Loucy (cell line): ENCODE measurements around the gene CYSTM1.

Experiments used
- H2AFZ ChIP-seq: fragments of 200-600 bp; sonication (generic); 2 replicates; pipeline ENCODE4 v1.6.0; 2016; ENCODE audit warnings: antibody characterized with exemption, mild to moderate bottlenecking, low read length, moderate library complexity
- H3F3A ChIP-seq: fragments of 200-600 bp; 2 replicates; pipeline ENCODE4 v1.6.0; 2016; ENCODE audit warnings: antibody characterized with exemption, low read depth, mild to moderate bottlenecking
- H3K27me3 ChIP-seq: fragments of 200-600 bp; sonication (generic); 2 replicates; pipeline ENCODE4 v1.6.1; 2014; ENCODE audit warnings: low read length, mild to moderate bottlenecking; ENCODE audit not compliant: insufficient read depth, poor library complexity, severe bottlenecking
- H3K36me3 ChIP-seq: fragments of 200-600 bp; sonication (generic); 2 replicates; pipeline ENCODE4 v1.6.1; 2016; ENCODE audit warnings: low read length; ENCODE audit not compliant: insufficient read depth
- H3K4me1 ChIP-seq: fragments of 200-600 bp; sonication (generic); 2 replicates; pipeline ENCODE4 v1.5.1; 2014; ENCODE audit warnings: low read length, mild to moderate bottlenecking; ENCODE audit not compliant: insufficient read depth, poor library complexity, severe bottlenecking
- H3K4me2 ChIP-seq: fragments of 200-600 bp; sonication (generic); 2 replicates; pipeline ENCODE4 v1.6.0; 2014; ENCODE audit warnings: antibody characterized with exemption, low read length, low read depth, mild to moderate bottlenecking; ENCODE audit not compliant: poor library complexity, severe bottlenecking
- H3K4me3 ChIP-seq: fragments of 200-600 bp; sonication (generic); 2 replicates; pipeline ENCODE4 v1.5.1; 2014; ENCODE audit warnings: low read length, mild to moderate bottlenecking, mixed read lengths; ENCODE audit not compliant: poor library complexity, severe bottlenecking
- H3K79me2 ChIP-seq: fragments of 200-600 bp; sonication (generic); 2 replicates; pipeline ENCODE4 v1.6.1; 2014; ENCODE audit warnings: low read length; ENCODE audit not compliant: insufficient read depth
- H3K9ac ChIP-seq: fragments of 200-600 bp; sonication (generic); 2 replicates; pipeline ENCODE4 v1.6.0; 2014; ENCODE audit warnings: mild to moderate bottlenecking, low read depth, low read length, moderate library complexity; ENCODE audit not compliant: poor library complexity, severe bottlenecking
- H3K9me2 ChIP-seq: fragments of 200-600 bp; sonication (generic); replicated peaks from 2 replicates; pipeline ENCODE4 v1.6.1; 2016; ENCODE audit warnings: low read depth, low read length, mixed read lengths
- H3K9me3 ChIP-seq: fragments of 200-600 bp; sonication (generic); 2 replicates; pipeline ENCODE4 v1.6.1; 2014; ENCODE audit warnings: mild to moderate bottlenecking, antibody characterized with exemption, low read length, low read depth; ENCODE audit not compliant: insufficient read depth
- H4K20me1 ChIP-seq: fragments of 200-600 bp; sonication (generic); 2 replicates; pipeline ENCODE4 v1.6.0; 2014; ENCODE audit warnings: antibody characterized with exemption, low read length, mild to moderate bottlenecking; ENCODE audit not compliant: insufficient read depth, poor library complexity, severe bottlenecking
- EZH2phosphoT487 ChIP-seq: fragments of 200-600 bp; IDR thresholded peaks from 2 replicates; pipeline ENCODE4 v1.6.1; 2018; ENCODE audit warnings: antibody characterized with exemption, mild to moderate bottlenecking, moderate library complexity, borderline replicate concordance
- TF ChIP-seq, protein P1 (sequence below): fragments of 200-600 bp; sonication (generic); conservative IDR thresholded peaks from 2 replicates; pipeline ENCODE4 v1.5.1; 2014; ENCODE audit warnings: mild to moderate bottlenecking, antibody characterized with exemption, low read length

Gene CYSTM1

GRCh38 chr5:140224658-140225057 lies 49.7 kb downstream of the CYSTM1 start:
- H3K27me3 ChIP-seq, result no peaks in the 10 kb centered on the region
- H3K9me3 ChIP-seq, result no peaks in the 10 kb centered on the region
- TF ChIP-seq, protein P1, sequence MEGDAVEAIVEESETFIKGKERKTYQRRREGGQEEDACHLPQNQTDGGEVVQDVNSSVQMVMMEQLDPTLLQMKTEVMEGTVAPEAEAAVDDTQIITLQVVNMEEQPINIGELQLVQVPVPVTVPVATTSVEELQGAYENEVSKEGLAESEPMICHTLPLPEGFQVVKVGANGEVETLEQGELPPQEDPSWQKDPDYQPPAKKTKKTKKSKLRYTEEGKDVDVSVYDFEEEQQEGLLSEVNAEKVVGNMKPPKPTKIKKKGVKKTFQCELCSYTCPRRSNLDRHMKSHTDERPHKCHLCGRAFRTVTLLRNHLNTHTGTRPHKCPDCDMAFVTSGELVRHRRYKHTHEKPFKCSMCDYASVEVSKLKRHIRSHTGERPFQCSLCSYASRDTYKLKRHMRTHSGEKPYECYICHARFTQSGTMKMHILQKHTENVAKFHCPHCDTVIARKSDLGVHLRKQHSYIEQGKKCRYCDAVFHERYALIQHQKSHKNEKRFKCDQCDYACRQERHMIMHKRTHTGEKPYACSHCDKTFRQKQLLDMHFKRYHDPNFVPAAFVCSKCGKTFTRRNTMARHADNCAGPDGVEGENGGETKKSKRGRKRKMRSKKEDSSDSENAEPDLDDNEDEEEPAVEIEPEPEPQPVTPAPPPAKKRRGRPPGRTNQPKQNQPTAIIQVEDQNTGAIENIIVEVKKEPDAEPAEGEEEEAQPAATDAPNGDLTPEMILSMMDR, result no peak
- no peak for TF ChIP-seq EZH2phosphoT487
- H3K36me3 ChIP-seq, result no peaks in the 10 kb centered on the region
- H3K79me2 ChIP-seq, result no peaks in the 10 kb centered on the region
- no peak overlapping the region for H3K4me2 ChIP-seq
- H3F3A ChIP-seq, result no peaks in the 10 kb centered on the region
- H3K9ac ChIP-seq, result no peak overlapping the region
- no peaks in the 10 kb centered on the region for H4K20me1 ChIP-seq
- no peaks in the 10 kb centered on the region for H3K9me2 ChIP-seq
- no peak overlapping the region for H2AFZ ChIP-seq
- H3K4me3 ChIP-seq, result no peak overlapping the region
- peaks cover 6% of the 10 kb centered on the region for H3K4me1 ChIP-seq

- peaks cover 2% of the 10 kb centered on the region for H3K4me1 ChIP-seq
- no peaks in the 10 kb centered on the region for H3K36me3 ChIP-seq
- H3K4me2 ChIP-seq, result no peak overlapping the region
- no peak overlapping the region for H3K4me3 ChIP-seq
- no peaks in the 10 kb centered on the region for H3K27me3 ChIP-seq
- H3F3A ChIP-seq, result no peaks in the 10 kb centered on the region
- H3K9me3 ChIP-seq, result no peaks in the 10 kb centered on the region
- H2AFZ ChIP-seq, result no peak overlapping the region
- H3K9ac ChIP-seq, result no peak overlapping the region
- no peaks in the 10 kb centered on the region for H3K79me2 ChIP-seq
- TF ChIP-seq EZH2phosphoT487, result no peak
- TF ChIP-seq, protein P1, result no peak
- no peaks in the 10 kb centered on the region for H3K9me2 ChIP-seq
- H4K20me1 ChIP-seq, result no peaks in the 10 kb centered on the region
These were observed 50.4 kb downstream of the CYSTM1 start for GRCh38 chr5:140225396-140225795.

DNA sequence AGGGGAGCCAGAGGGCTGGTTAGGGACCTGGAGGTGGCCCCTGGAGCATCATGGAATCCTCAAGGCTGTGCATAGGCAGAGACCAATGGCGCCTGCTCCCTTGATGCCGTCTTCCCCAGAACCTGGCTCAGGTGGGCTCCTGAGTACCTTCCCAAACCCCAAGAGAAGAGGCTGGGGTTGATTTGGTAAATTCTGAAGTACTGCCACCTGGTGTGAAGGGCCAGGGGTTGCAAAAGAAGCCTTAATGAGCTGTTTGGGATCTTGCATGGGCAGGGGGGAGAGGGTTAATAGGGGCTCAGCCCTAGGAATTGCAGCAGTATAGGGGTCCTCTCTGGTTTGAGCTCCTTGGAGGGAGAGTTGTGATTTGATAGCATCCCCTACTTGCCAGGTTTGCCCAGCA lies 52.1 kb downstream of the CYSTM1 start:
- H3K4me1 ChIP-seq, result no peaks in the 10 kb centered on the region
- no peaks in the 10 kb centered on the region for H4K20me1 ChIP-seq
- no peaks in the 10 kb centered on the region for H3K9me3 ChIP-seq
- no peaks in the 10 kb centered on the region for H3K9me2 ChIP-seq
- H3F3A ChIP-seq, result no peaks in the 10 kb centered on the region
- H3K4me3 ChIP-seq, result no peak overlapping the region
- H3K36me3 ChIP-seq, result no peaks in the 10 kb centered on the region
- no peaks in the 10 kb centered on the region for H3K79me2 ChIP-seq
- TF ChIP-seq EZH2phosphoT487, result no peak
- TF ChIP-seq, protein P1, result peak; percentile 35
- H3K4me2 ChIP-seq, result no peak overlapping the region
- no peak overlapping the region for H3K9ac ChIP-seq
- H2AFZ ChIP-seq, result no peak overlapping the region
- H3K27me3 ChIP-seq, result no peaks in the 10 kb centered on the region
